Stimulated activated CD8-positive, alpha-beta memory T cell treated with anti-CD3 and anti-CD28 coated beads, Interleukin-15, amount 100 ng/mL, for 24 hours (primary cell): ENCODE results near the gene FOXN4.
"Not testable (repeated sequence)": the region's sequence is repeated elsewhere in the genome, so short reads cannot be mapped to it uniquely, and the experiment has no call there.

Experiments used
- DNase-seq: peaks from one replicate; pipeline ENCODE4 v3.0.0-alpha.2; 2020; ENCODE audit warnings: low read depth

FOXN4 gene

GRCh38 chr12:109308534-109309380, at the start of gene FOXN4:
Gene FOXN4 (minus strand): TSS chr12:109309284. CDS start chr12:109308321, 963 bp downstream.
- no peak for DNase-seq

- DNase-seq: no peak
Measured at GRCh38 chr12:109358154-109358869, 49.2 kb upstream of the FOXN4 start.

- no peak for DNase-seq
Measured at GRCh38 chr12:109357032-109357431, 47.9 kb upstream of the FOXN4 start.

- no peak for DNase-seq
Measured at GRCh38 chr12:109356577-109356976, 47.5 kb upstream of the FOXN4 start.

GRCh38 chr12:109352184-109352583, 43.1 kb upstream of the FOXN4 start:
- no peak for DNase-seq

GRCh38 chr12:109347589-109347988, 38.5 kb upstream of the FOXN4 start, which contains the start of gene MYO1H:
Gene MYO1H (plus strand): TSS chr12:109347900. CDS start chr12:109347961, 61 bp downstream.
- DNase-seq: no peak

- no peak for DNase-seq
Measured at GRCh38 chr12:109346920-109347319, 37.8 kb upstream of the FOXN4 start.

- DNase-seq: no peak
Measured at GRCh38 chr12:109345428-109345827, 36.3 kb upstream of the FOXN4 start.

GRCh38 chr12:109343677-109344076, 34.6 kb upstream of the FOXN4 start:
- DNase-seq: no peak

GRCh38 chr12:109336593-109336992, 27.5 kb upstream of the FOXN4 start:
- DNase-seq: no peak

- no peak for DNase-seq
Measured at GRCh38 chr12:109334887-109335286, 25.8 kb upstream of the FOXN4 start.

- DNase-seq: no peak
Measured at GRCh38 chr12:109331301-109331952, 22.3 kb upstream of the FOXN4 start.

GRCh38 chr12:109330282-109331230, 21.5 kb upstream of the FOXN4 start:
- DNase-seq: no peak

GRCh38 chr12:109329686-109330085, 20.6 kb upstream of the FOXN4 start:
- no peak for DNase-seq

- no peak for DNase-seq
Measured at GRCh38 chr12:109329003-109329402, 19.9 kb upstream of the FOXN4 start.

GRCh38 chr12:109321294-109321693, 12.2 kb upstream of the FOXN4 start:
- not testable (repeated sequence) for DNase-seq

- no peak for DNase-seq
Measured at GRCh38 chr12:109310247-109311125, 1.4 kb upstream of the FOXN4 start.

GRCh38 chr12:109309381-109310246, 530 bp upstream of the FOXN4 start:
- no peak for DNase-seq

GRCh38 chr12:109307051-109307450, 2.0 kb downstream of the FOXN4 start:
- no peak for DNase-seq
